ENCODE data around the gene GPX1.

GPX1 gene

GRCh38 chr3:49327485-49327884 lies 30.7 kb downstream of the GPX1 start:
- no peaks in the 10 kb centered on the region for H3K9me3 ChIP-seq (ENCODE audit: insufficient read depth, low read length)
- no peaks in the 10 kb centered on the region for H3K27me3 ChIP-seq (ENCODE audit: insufficient read depth, insufficient read length)
- H3K4me1 ChIP-seq (ENCODE audit: insufficient read depth, insufficient read length), result no peaks in the 10 kb centered on the region
- TF ChIP-seq ZNF274 (IDR thresholded peaks at IDR 0.05; ENCODE audit: low read depth, low read length) (no peak), YY1 (IDR thresholded peaks at IDR 0.05; ENCODE audit: insufficient read depth, insufficient read length) (no peak), SUZ12 (IDR thresholded peaks at IDR 0.05; ENCODE audit: extremely low read depth, insufficient read depth, insufficient read length) (no peak)
- DNase-seq (ENCODE audit: low read depth, low spot score), result no peak
- no peak overlapping the region for H3K9ac ChIP-seq (ENCODE audit: insufficient read length, low read depth)
- peaks cover 69% of the 10 kb centered on the region for H3K36me3 ChIP-seq (ENCODE audit: insufficient read depth, insufficient read length, low read length)
- no peak overlapping the region for H3K4me3 ChIP-seq (ENCODE audit: insufficient read length, low read depth)

GRCh38 chr3:49324768-49325167 lies 33.4 kb downstream of the GPX1 start:
- TF ChIP-seq YY1 (IDR thresholded peaks at IDR 0.05; ENCODE audit: insufficient read depth, insufficient read length), result no peak
- TF ChIP-seq ZNF274 (IDR thresholded peaks at IDR 0.05; ENCODE audit: low read depth, low read length), result no peak
- TF ChIP-seq SUZ12 (IDR thresholded peaks at IDR 0.05; ENCODE audit: extremely low read depth, insufficient read depth, insufficient read length), result no peak
- H3K4me3 ChIP-seq (ENCODE audit: insufficient read length, low read depth), result no peak overlapping the region
- no peaks in the 10 kb centered on the region for H3K9me3 ChIP-seq (ENCODE audit: insufficient read depth, low read length)
- no peaks in the 10 kb centered on the region for H3K27me3 ChIP-seq (ENCODE audit: insufficient read depth, insufficient read length)
- no peak overlapping the region for H3K9ac ChIP-seq (ENCODE audit: insufficient read length, low read depth)
- peaks cover 71% of the 10 kb centered on the region for H3K36me3 ChIP-seq (ENCODE audit: insufficient read depth, insufficient read length, low read length)
- DNase-seq (ENCODE audit: low read depth, low spot score), result no peak
- no peaks in the 10 kb centered on the region for H3K4me1 ChIP-seq (ENCODE audit: insufficient read depth, insufficient read length)

- no peaks in the 10 kb centered on the region for H3K9me3 ChIP-seq (ENCODE audit: insufficient read depth, low read length)
- TF ChIP-seq ZNF274 (IDR thresholded peaks at IDR 0.05; ENCODE audit: low read depth, low read length) (no peak), YY1 (IDR thresholded peaks at IDR 0.05; ENCODE audit: insufficient read depth, insufficient read length) (no peak), SUZ12 (IDR thresholded peaks at IDR 0.05; ENCODE audit: extremely low read depth, insufficient read depth, insufficient read length) (no peak)
- H3K36me3 ChIP-seq (ENCODE audit: insufficient read depth, insufficient read length, low read length), result peaks cover 60% of the 10 kb centered on the region
- H3K4me3 ChIP-seq (ENCODE audit: insufficient read length, low read depth), result no peak overlapping the region
- no peak overlapping the region for H3K9ac ChIP-seq (ENCODE audit: insufficient read length, low read depth)
- DNase-seq (ENCODE audit: low read depth, low spot score), result no peak
- H3K4me1 ChIP-seq (ENCODE audit: insufficient read depth, insufficient read length), result no peaks in the 10 kb centered on the region
- H3K27me3 ChIP-seq (ENCODE audit: insufficient read depth, insufficient read length), result no peaks in the 10 kb centered on the region
Measured at GRCh38 chr3:49316696-49317457, 41.3 kb downstream of the GPX1 start.

GRCh38 chr3:49313896-49314688 lies 44.1 kb downstream of the GPX1 start:
- Histone ChIP-seq H3K36me3 (ENCODE audit: insufficient read depth, insufficient read length, low read length) (peaks cover 59% of the 10 kb centered on the region), H3K4me3 (ENCODE audit: insufficient read length, low read depth) (no peak overlapping the region), H3K9me3 (ENCODE audit: insufficient read depth, low read length) (no peaks in the 10 kb centered on the region), H3K9ac (ENCODE audit: insufficient read length, low read depth) (no peak overlapping the region), H3K4me1 (ENCODE audit: insufficient read depth, insufficient read length) (no peaks in the 10 kb centered on the region), H3K27me3 (ENCODE audit: insufficient read depth, insufficient read length) (no peaks in the 10 kb centered on the region)
- no peak for DNase-seq (ENCODE audit: low read depth, low spot score)
- TF ChIP-seq ZNF274 (IDR thresholded peaks at IDR 0.05; ENCODE audit: low read depth, low read length) (no peak), SUZ12 (IDR thresholded peaks at IDR 0.05; ENCODE audit: extremely low read depth, insufficient read depth, insufficient read length) (no peak), YY1 (IDR thresholded peaks at IDR 0.05; ENCODE audit: insufficient read depth, insufficient read length) (no peak)

- Histone ChIP-seq H3K4me1 (ENCODE audit: insufficient read depth, insufficient read length) (no peaks in the 10 kb centered on the region), H3K9me3 (ENCODE audit: insufficient read depth, low read length) (no peaks in the 10 kb centered on the region), H3K9ac (ENCODE audit: insufficient read length, low read depth) (no peak overlapping the region), H3K36me3 (ENCODE audit: insufficient read depth, insufficient read length, low read length) (peaks cover 57% of the 10 kb centered on the region), H3K4me3 (ENCODE audit: insufficient read length, low read depth) (no peak overlapping the region), H3K27me3 (ENCODE audit: insufficient read depth, insufficient read length) (no peaks in the 10 kb centered on the region)
- TF ChIP-seq ZNF274 (IDR thresholded peaks at IDR 0.05; ENCODE audit: low read depth, low read length) (no peak), YY1 (IDR thresholded peaks at IDR 0.05; ENCODE audit: insufficient read depth, insufficient read length) (no peak), SUZ12 (IDR thresholded peaks at IDR 0.05; ENCODE audit: extremely low read depth, insufficient read depth, insufficient read length) (no peak)
- DNase-seq (ENCODE audit: low read depth, low spot score), result no peak
Measured at GRCh38 chr3:49311283-49311682, 46.9 kb downstream of the GPX1 start.

GRCh38 chr3:49310677-49311076 lies 47.5 kb downstream of the GPX1 start:
- H3K36me3 ChIP-seq (ENCODE audit: insufficient read depth, insufficient read length, low read length), result peaks cover 57% of the 10 kb centered on the region
- TF ChIP-seq YY1 (IDR thresholded peaks at IDR 0.05; ENCODE audit: insufficient read depth, insufficient read length) (no peak), SUZ12 (IDR thresholded peaks at IDR 0.05; ENCODE audit: extremely low read depth, insufficient read depth, insufficient read length) (no peak), ZNF274 (IDR thresholded peaks at IDR 0.05; ENCODE audit: low read depth, low read length) (no peak)

More at GRCh38 chr3:49310677-49311076, 47.5 kb downstream of the GPX1 start:
- no peaks in the 10 kb centered on the region for H3K4me1 ChIP-seq (ENCODE audit: insufficient read depth, insufficient read length)
- H3K27me3 ChIP-seq (ENCODE audit: insufficient read depth, insufficient read length), result no peaks in the 10 kb centered on the region
- H3K9me3 ChIP-seq (ENCODE audit: insufficient read depth, low read length), result no peaks in the 10 kb centered on the region
- no peak for DNase-seq (ENCODE audit: low read depth, low spot score)
- no peak overlapping the region for H3K4me3 ChIP-seq (ENCODE audit: insufficient read length, low read depth)
- H3K9ac ChIP-seq (ENCODE audit: insufficient read length, low read depth), result no peak overlapping the region
